Measurements from ENCODE around the gene POGZ.

POGZ gene

GRCh38 chr1:151370211-151370911 lies 88.9 kb downstream of the POGZ start:
- no peak for DNase-seq

GRCh38 chr1:151369621-151370048 lies 89.7 kb downstream of the POGZ start:
- no peak for DNase-seq

GRCh38 chr1:151369302-151369610 lies 90.0 kb downstream of the POGZ start:
- DNase-seq, result no peak

- DNase-seq, result no peak
Measured at GRCh38 chr1:151368393-151369301, 90.6 kb downstream of the POGZ start.

GRCh38 chr1:151367658-151368392 lies 91.5 kb downstream of the POGZ start:
- DNase-seq, result no peak

GRCh38 chr1:151364996-151365395 lies 94.3 kb downstream of the POGZ start:
- no peak for DNase-seq

- no peak for DNase-seq
Measured at GRCh38 chr1:151362308-151363155, 96.8 kb downstream of the POGZ start.

GRCh38 chr1:151361883-151362282 lies 97.4 kb downstream of the POGZ start:
- no peak for DNase-seq

GRCh38 chr1:151356696-151357095 lies 102.6 kb downstream of the POGZ start:
- no peak for DNase-seq
